Smooth muscle cell of the brain vasculature (primary cell): ENCODE measurements around the gene CCNB1IP1.
"Not testable (repeated sequence)": the region's sequence is repeated elsewhere in the genome, so short reads cannot be mapped to it uniquely, and the experiment has no call there.

Source experiments
- DNase-seq: peaks from one replicate; pipeline ENCODE4 v3.0.0-alpha.2; 2012; ENCODE audit warnings: low read depth, low spot score

CCNB1IP1 gene, protein sequence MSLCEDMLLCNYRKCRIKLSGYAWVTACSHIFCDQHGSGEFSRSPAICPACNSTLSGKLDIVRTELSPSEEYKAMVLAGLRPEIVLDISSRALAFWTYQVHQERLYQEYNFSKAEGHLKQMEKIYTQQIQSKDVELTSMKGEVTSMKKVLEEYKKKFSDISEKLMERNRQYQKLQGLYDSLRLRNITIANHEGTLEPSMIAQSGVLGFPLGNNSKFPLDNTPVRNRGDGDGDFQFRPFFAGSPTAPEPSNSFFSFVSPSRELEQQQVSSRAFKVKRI

DNA sequence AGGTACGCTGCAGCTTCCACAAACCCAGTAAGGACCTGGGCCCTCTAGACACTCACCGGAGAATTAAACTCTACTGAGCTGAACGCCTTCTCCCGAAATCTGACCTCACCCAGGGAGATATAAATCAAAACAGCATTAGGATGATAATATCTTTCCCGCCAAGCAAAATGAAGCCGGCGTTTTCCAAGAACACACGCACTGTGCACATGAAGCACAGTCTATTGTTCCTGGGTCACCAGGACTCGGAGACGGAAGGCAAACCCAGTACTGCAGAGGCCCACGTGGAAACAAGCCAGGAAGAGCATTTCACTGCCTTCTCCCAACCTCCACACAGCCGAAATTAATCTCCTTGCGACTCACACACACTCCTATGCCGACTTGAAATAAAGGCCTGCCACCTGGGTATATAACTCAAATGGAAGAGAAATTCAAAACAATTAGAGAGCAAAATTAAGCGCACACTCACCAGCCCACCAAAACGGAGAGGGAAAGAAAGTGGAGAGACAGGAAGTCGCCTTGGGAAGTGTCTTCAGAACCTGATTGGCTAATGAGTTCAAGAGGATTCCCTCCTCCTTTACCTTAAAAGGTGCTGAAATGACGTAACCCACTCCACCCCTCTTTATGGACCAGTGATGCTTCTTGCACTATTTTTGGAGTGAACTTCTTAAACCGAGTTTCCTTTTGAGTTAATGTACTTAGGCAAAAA is at the start of gene CCNB1IP1:
Gene CCNB1IP1, minus strand, starts transcription at position 492 of the 706 bp plus-strand sequence. CDS start 16,756 bp downstream, outside the sequence.
- DNase-seq = peak; percentile 44

DNA sequence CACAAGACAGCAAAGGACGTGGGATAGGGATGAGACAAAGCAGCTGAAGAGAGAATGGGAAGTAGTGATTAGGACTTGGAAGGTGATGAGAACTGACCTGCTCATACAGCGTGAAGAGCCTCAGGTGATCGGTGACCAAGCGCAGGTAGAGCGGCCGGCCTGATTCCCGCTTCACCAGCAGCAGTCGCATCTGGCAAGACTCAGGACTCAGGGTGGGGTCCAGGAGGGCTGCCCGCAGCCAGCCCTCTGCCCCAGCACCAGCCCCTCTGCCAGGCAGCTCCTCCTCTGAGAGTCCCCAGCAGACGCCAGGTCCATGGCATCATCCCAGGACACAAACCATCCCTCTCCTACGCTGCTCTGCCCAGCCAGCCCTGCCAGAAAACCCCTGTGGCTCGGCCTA is 49.4 kb upstream of the CCNB1IP1 start:
- DNase-seq = no peak

DNA sequence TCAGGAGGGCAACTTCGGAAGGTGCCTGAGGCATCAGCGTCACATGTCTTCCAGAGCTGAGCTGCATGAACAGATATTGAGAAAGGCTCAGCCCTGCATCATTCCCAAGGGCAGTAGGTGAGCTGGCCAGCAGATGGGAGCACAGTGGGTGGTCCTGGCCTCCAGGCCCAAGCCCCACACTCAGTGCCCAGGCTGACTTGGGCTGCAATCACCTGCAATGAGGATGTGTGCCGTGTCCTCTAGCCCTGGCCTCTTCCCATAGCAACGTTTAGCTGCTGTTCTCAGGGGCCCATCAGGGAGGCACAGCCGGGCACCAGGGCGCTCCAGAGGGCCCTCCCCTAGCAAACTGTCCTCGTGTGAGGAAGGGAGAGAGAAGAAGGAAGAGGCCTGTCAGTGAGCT is 48.3 kb upstream of the CCNB1IP1 start:
- no peak for DNase-seq

DNA sequence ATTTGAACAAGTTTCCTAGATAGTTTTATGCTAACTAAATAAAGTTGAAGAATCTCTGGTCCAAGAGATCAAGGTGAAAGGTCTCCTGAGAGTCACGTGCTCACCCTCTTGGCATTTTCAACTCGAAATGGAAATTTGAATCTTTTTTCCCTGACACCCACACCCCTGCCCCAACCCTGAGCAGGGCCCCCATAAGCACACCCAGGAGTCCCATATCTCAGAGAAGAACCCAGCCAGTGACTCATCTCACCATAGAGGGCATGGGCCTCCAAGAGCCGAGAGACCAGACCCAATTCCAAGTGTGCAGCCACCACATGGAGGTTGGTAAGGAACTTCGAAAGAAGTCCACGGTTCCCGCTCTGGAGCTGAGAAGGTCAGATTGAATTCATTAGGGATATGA is 47.6 kb upstream of the CCNB1IP1 start:
- DNase-seq = no peak

DNA sequence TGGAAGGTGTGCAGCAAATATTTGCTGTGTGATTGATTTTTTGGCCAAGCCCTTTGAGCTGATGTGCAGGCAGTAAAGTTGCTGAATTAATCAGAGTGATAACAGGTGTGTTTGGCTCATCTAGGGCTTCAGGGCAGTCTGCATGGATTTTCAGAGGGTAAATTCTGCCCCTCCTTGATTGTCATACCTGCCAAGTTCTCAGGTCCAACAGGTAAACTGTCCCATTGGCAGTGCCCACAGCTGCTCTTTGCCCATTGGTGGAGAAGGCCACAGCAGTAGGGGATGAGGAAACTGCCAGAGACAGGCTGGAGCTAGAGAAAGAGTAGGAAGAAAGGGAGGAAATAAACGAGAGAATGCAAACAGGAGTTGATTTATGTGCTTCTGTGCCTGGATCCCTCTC is 46.7 kb upstream of the CCNB1IP1 start:
- DNase-seq = no peak

DNA sequence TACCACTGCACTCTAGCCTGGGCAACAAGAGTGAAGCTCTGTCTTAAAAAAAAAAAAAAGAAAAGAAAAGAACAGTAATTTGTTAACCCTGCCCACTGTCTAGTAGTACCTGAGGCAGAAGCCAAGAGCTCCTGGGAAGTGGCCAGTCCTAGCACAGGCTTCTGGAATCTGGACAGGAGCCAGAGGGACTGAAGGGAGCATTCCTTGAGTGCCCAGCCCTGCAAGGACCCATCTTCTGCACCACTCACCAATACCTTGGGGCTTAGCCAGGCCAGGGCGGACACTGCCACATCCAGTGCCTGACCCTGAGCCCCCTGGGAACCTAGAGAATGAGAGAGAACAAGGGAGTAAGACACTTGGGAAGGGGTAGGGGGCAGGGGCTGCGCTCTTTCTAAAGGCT is 44.1 kb upstream of the CCNB1IP1 start:
- no peak for DNase-seq

DNA sequence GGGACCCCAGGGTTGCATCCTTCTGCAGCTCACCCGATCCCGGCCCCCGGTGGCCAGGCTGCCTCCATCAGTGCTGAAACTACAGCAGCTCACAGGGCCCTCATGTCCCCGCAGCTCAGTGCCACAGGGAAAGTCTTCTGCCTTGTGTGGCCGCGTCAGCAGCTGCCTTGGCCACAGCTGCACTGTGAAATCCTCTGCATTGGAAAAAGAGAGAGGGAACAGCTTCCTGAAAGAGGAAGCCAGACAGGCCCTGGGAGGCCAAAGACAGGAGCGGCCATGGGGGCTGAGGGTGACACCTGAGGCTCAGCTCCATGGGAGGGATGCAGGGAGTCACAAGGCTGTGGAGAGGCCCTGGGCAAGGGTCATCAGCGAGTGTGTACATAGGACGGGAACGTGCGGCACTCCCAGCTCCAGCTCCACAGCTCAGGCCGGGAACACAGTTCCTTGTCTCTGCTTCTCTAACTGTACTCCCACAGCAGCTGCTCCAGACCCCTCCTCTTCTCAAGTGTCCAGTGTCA is 43.1 kb upstream of the CCNB1IP1 start:
- DNase-seq = no peak

DNA sequence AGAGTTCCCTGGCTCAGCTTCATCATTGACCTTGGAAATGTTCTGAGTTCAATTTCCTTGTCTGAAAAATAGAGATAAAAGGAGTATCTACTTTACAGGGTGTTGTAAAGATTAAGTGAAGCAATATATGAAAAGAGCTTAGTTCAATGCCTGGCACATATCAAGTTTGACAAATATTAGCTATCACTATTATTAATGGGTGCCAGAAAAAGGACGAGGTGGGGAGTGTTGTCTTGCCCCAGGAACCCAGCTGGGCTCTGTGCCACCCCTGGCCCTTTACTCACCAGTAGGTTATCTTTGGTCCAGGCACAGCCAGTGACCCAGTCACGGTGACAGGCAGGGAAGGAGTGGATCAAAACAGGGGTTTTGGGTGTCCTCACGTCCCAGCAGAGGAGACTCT is 42.4 kb upstream of the CCNB1IP1 start:
- no peak for DNase-seq

DNA sequence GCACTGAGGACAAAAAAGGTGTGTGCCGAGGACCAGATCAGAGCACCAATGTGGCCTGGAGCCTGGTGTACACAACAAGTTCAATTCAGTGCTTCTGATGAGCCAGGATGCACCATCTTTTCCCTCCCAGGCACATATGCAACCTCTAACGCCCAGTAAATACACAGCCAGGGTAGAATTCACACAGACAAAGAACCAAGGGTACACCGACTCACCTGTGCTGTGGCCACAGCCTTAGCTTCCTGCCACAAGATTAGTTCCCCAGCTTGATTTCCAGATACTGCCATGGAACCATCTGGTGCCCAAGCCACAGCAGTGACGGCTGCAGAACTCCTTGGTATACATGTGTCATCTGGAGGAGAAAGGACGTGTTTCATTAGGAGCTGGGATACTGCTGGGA is 39.7 kb upstream of the CCNB1IP1 start:
- no peak for DNase-seq

DNA sequence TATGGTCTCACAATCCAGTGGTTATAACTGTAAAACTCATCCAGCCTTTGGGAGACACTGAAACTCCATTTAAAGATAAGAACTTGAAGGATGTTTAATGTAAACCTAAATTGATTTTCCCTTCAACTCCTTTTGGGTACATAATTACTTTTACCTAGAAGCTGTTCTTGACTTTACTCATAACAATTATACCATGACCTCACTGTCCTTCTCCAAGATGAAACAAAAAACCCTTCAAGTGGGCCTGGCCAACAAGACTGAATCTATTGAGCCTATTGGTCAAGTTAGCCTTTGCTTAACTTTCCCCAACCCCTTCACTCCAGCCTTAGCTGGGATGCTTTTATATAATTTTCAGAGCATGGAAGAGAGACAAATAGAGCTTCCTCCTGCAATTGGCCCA is 32.8 kb upstream of the CCNB1IP1 start:
- no peak for DNase-seq

DNA sequence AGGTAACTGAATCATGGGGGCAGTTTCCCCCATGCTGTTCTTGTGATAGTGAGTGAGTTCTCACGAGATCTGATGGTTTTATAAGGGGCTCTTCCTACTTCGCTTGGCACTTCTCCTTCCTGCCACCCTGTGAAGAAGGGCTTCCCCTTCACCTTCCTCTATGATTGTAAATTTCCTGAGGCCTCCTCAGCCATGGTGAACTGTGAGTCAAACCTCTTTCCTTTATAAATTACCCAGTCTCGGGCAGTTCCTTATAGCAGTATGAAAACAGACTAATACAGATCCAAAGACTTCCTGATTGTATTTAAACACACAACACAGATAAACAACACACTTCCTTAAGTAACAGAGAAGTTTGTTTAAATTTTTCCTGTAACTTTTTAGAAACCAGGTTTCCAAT is 25.4 kb upstream of the CCNB1IP1 start:
- not testable (repeated sequence) for DNase-seq

DNA sequence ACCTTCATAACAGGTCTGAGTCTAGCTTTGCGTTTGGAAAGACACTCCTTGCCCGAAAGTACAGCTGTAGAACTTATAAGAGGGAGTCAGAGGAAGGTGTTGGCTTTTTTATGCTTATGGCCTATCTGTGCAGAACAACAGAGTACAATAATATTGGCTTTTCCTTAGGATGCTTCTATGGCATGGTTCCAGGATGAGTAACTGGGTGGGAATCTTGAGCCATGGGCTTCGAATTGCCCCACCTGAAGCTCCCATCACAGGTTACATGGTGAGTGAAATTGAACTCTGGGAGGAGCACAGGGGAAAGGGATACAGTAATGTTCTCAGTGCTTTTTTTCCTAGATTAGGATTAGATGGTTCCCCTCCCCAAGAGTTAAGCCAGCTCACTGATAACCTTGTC is 23.3 kb upstream of the CCNB1IP1 start:
- no peak for DNase-seq

DNA sequence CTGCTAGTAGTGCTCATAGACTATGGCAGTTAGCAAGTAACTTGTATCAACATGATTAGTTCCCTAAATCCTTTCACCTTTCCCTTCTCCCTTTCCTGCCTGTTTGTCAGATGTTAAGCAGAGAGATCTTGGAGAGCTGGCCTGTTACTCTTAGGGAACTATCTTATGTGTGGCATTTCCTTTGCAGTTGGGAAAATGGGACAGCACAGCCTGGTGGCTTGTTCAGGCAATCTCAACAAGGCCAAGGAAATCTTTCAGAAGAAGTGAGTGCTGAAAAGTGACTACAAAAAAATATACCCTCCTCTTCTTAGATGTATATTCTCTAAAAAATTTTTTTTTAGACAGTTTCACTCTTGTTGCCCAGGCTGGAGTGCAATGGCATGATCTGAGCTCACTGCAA is 17.8 kb upstream of the CCNB1IP1 start:
- DNase-seq = no peak

DNA sequence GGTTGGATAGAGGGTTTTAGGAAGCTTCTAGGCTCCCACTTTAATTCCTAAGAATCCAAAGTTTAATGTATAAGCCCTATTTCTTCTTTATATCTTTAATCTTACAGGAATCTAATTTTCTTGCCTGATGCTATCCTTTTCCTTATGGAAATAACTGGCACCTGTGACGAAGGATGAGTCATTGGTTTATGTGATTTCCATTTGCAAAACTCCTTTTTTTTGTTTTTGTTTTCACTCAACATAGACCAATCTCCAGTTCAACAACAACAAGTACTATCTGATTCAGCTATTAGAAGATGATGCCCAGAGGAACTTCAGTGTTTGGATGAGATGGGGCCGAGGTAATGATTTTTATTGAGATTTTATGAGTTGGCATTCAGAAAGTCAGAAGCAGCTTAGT is 17.2 kb upstream of the CCNB1IP1 start:
- DNase-seq = no peak

DNA sequence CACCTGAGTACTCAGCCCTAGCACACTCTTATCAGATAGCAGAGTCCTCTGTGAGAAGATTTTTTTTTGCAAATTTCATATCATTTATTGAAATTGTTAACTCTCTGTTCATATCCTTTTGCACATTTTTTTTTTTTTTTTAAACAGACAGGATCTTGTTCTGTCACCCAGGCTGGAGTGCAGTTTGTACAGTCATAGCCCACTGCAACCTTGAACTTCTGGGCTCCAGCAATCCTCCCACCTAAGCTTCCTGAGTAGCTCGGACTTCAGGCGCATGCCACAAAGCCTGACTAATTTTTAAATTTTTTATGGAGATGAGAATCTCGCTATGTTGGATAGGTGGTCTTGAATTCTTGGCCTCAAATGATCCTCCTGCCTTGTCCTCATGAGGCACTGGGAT is 14.7 kb upstream of the CCNB1IP1 start:
- DNase-seq = no peak

DNA sequence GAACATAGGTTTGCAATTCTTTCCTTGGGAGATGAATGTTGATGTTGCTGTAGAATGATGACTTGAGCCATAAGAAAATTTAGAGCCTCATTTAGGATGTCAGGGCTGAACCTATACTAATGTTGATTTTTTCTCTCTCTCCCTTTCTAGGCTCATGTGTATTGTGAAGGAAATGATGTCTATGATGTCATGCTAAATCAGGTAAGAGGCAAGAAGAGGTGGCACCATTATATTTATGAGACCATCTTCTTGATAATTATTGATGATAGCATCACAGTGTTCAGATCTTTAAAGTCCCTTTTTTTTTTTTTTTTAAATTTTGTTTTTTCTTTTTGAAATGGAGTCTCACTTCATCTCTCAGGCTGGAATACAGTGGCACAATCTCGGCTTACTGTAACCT is 13.6 kb upstream of the CCNB1IP1 start:
- DNase-seq = no peak

DNA sequence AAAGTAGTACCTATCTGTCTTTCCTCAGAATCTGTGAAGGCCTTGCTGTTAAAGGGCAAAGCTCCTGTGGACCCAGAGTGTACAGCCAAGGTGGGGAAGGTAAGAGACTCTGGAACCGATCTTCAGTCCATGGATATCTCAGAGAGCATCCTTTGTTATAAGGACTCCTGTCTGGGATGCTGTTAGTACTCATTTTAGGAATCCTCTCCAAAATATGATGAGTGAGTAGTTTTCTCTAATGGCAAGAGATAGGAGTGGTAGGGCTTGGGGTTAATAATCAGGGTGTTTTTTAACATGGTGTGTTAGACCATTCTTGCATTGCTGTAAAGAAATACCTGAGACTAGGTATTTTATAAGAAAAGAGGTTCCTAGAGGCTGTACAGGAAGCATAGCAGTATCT is 12.3 kb upstream of the CCNB1IP1 start:
- no peak for DNase-seq

DNA sequence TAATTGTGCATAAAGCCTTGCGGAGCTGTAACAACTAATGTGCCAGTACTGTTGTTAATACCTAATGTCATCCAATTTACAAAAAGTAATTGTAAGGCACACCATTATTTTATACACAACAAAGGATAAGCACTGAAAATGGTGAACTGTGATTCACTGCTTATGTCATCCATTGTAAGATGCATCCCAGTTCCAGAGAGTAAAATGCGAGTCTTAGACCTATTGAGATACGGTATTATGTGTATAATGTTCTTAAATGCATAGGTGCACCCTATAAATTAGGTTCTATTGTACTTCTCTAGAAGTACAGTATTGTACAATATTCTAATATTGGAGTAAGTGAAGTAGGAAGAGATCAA is 10.8 kb upstream of the CCNB1IP1 start:
- no peak for DNase-seq

DNA sequence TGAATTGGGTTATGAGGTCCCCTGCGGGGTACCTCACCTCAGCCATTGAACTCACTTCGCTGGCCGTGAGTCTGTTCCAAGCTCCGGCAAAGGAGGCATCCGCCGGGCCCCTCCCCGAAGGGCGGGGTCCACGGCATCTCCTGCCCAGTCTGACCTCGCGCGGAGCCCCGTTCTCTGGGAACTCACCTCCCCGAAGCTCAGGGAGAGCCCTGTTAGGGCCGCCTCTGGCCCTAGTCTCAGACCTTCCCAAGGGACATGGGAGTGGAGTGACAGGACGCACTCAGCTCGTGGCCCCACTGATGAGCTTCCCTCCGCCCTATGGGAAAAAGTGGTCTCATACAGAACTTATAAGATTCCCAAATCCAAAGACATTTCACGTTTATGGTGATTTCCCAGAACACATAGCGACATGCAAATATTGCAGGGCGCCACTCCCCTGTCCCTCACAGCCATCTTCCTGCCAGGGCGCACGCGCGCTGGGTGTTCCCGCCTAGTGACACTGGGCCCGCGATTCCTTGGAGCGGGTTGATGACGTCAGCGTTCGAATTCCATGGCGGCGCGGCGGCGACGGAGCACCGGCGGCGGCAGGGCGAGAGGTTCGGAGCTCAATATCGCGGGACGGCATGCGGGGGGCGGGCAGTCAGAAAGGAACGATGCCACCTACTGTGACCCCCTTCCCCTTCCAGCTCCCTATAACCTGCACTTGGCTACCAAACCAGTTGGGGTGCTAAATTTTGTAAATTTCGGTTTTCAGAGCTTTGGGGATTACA is 10.2 kb upstream of the CCNB1IP1 start, which contains the start of gene PARP2:
Gene PARP2, plus strand, starts transcription at position 544 of the 770 bp plus-strand sequence. Its CDS starts 7 bp downstream, at position 551.
- peak; percentile 100 for DNase-seq

DNA sequence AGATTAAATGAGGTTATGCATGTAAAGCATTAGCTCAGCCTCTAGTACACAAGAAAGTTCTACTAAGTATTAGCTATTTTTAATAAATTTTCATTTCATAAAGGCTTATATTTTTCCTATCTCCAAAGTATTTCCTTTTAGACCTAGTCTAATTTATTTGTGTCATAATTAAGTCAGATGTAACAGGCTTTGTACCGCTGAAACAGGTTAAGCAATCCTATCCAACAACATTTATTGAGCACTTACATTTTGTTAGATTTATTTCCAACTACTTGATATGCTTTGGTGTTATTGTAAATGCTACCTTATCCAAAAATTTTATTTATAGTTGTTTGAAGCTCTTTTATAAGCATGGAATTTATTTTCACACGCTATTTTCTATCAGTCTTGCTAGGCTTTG is 8.6 kb upstream of the CCNB1IP1 start:
- no peak for DNase-seq

DNA sequence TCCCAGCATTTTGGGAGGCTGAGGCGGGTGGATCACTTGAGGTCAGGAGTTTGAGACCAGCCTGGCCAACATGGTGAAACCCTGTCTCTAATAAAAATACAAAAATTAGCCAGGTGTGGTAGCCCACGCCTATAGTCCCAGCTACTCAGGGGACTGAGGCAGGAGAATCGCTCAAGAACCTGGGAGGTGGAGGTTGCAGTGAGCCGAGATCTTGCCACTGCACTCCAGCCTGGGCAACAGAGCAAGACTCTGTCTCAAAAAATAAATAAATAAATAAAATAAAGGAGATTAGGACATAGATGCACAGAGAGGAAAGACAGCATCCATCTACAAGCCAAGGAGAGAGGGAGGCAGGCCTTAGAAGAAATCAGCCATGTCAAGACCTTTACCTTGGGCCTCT is 8.0 kb upstream of the CCNB1IP1 start:
- DNase-seq = not testable (repeated sequence)

DNA sequence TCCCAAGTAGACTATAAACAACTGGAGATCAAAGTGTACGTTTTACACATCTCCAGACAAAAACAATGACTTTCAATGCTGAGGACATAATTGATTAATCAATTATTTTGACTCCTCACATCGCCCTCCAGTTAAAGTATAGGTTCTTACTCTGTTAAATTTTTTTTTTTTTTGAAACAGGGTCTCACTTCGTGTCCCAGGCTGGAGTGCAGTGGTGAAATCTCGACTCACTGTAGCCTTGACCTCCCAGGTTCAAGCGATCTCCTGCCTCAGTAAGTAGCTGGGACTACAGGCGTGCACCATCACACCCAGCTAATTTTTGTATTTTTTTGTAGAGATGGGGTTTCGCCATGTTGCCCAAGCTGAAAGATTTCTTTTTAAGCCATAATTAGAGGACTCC is 938 bp upstream of the CCNB1IP1 start:
- no peak for DNase-seq

DNA sequence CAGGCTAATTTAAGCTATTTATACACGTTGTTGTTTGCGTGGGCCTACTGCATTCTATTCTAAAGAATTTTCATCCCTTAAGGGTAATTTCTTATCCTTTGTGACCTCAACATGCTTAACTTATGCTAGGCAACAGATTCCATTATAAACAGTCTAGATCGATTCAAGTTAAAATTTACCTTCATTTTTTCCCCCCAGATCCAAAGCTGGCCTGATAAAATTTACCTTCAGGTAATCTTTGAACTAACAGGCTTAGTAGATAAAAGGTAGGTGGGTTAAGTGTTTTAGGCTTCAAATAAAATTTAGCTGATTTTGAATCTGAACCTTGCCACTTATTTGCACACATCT is 389 bp upstream of the CCNB1IP1 start:
- DNase-seq = no peak
